Measurements from ENCODE around the gene MXI1.

- no peak for TF ChIP-seq CTCF (IDR thresholded peaks at IDR 0.05)
- TF ChIP-seq EZH2 (IDR thresholded peaks at IDR 0.05; ENCODE audit: borderline replicate concordance, insufficient read depth, low read depth, low read length, poor library complexity, severe bottlenecking) = no peak
These were observed 18.0 kb downstream of the MXI1 start for GRCh38 chr10:110225441-110225755.
